ENCODE data around the gene TRIM8. TPM values are rescaled to one million over a fixed set of nuclear protein-coding genes. Genes with fewer than 3 reads are reported as not detected.

The TRIM8 gene
- total RNA-seq (2012; rRNA removed) = 62.9 and 69.2 TPM in 2 replicates

DNA sequence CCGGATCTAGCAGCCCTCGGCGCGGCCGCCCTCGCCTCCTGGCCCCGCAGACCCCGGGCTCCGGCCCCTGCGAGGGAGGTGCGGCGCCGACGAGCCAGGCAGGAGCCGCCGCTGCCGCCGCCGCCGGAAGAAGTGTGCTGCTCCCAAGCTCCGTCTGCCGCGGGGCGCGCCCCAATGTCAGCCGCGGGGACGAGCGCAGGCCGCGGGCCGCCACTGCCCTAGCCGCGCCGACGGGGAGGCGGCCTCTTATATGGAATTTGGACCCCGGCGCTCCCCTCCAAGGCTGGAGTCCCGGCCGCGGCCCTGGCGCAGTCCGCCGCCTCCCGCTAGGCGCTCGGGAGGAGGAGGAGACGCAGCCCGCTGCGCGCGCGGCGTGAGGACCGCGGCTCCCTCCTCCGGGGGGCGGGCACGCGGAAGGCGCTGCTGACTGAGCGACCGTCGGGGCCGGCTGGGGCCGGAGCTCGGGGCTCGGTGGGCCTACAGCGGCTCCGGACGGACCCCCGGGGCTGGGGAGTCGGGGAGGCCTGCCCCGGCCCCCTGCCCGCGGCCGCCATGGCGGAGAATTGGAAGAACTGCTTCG is at the start of gene TRIM8:
TSS of gene TRIM8 (plus strand) at position 414 of the 580 bp plus-strand sequence. CDS start at position 553, 139 bp downstream.
- peaks cover 32% of the 10 kb centered on the region for H3K4me1 ChIP-seq (ENCODE audit: control insufficient read depth, insufficient read depth, low read length)

GRCh38 chr10:102595293-102595692 is 49.0 kb upstream of the TRIM8 start:
- no peaks in the 10 kb centered on the region for H3K9me3 ChIP-seq (replicated peaks; ENCODE audit: low read length)
- no peak overlapping the region for H3K4me2 ChIP-seq (ENCODE audit: low read length)
- no peak overlapping the region for H3K4me3 ChIP-seq (ENCODE audit: low read length)
- no peaks in the 10 kb centered on the region for H3K27me3 ChIP-seq (ENCODE audit: control insufficient read depth, insufficient read depth, low read length)
- H3K36me3 ChIP-seq (ENCODE audit: insufficient read depth, low read length) = peaks cover 20% of the 10 kb centered on the region
- peaks cover 19% of the 10 kb centered on the region for H3K4me1 ChIP-seq (ENCODE audit: control insufficient read depth, insufficient read depth, low read length)
- H3K9ac ChIP-seq (ENCODE audit: low read depth, low read length) = no peak overlapping the region

More for the DNA sequence above, at the start of gene TRIM8:
- Histone ChIP-seq H3K4me3 (ENCODE audit: low read length) (peak within 1 kb of the TSS; percentile 88), H3K4me2 (ENCODE audit: low read length) (peak within 1 kb of the TSS; percentile 93), H3K9ac (ENCODE audit: low read depth, low read length) (peak within 1 kb of the TSS; percentile 92), H3K36me3 (ENCODE audit: insufficient read depth, low read length) (peaks cover 14% of the 10 kb centered on the region), H3K27me3 (ENCODE audit: control insufficient read depth, insufficient read depth, low read length) (no peaks in the 10 kb centered on the region), H3K9me3 (replicated peaks; ENCODE audit: low read length) (no peaks in the 10 kb centered on the region)

GRCh38 chr10:102595897-102596296 is 48.4 kb upstream of the TRIM8 start:
- Histone ChIP-seq H3K4me2 (ENCODE audit: low read length) (no peak overlapping the region), H3K9me3 (replicated peaks; ENCODE audit: low read length) (no peaks in the 10 kb centered on the region), H3K9ac (ENCODE audit: low read depth, low read length) (no peak overlapping the region), H3K4me3 (ENCODE audit: low read length) (no peak overlapping the region), H3K36me3 (ENCODE audit: insufficient read depth, low read length) (peaks cover 21% of the 10 kb centered on the region), H3K27me3 (ENCODE audit: control insufficient read depth, insufficient read depth, low read length) (no peaks in the 10 kb centered on the region), H3K4me1 (ENCODE audit: control insufficient read depth, insufficient read depth, low read length) (peaks cover 19% of the 10 kb centered on the region)

DNA sequence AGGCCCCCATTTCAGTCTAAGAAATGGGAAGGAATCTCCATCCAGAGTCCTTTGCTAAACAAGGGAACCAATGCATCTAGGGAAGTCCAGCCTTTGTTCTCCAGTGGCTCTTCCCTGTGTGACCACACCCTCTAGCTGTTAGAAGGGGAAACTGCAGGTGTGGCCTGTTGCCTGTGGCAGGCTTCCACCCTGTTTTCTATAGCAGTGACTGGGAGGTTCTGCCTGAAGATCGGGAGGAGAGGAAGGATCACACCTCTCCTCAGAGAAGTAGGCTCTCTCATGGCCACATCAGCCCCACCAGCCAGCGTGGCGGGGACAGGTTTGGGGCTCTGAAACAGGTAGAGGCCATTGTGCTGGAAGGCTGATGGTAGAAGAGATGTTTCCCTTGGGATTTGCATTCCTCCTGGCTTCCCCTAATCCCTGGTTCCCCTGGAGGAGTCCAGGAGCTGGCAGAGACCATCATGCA is 47.7 kb upstream of the TRIM8 start:
- Histone ChIP-seq H3K27me3 (ENCODE audit: control insufficient read depth, insufficient read depth, low read length) (no peaks in the 10 kb centered on the region), H3K9me3 (replicated peaks; ENCODE audit: low read length) (no peaks in the 10 kb centered on the region), H3K4me2 (ENCODE audit: low read length) (no peak overlapping the region), H3K36me3 (ENCODE audit: insufficient read depth, low read length) (peaks cover 21% of the 10 kb centered on the region), H3K4me1 (ENCODE audit: control insufficient read depth, insufficient read depth, low read length) (peaks cover 19% of the 10 kb centered on the region), H3K9ac (ENCODE audit: low read depth, low read length) (no peak overlapping the region), H3K4me3 (ENCODE audit: low read length) (no peak overlapping the region)

- no peaks in the 10 kb centered on the region for H3K27me3 ChIP-seq (ENCODE audit: control insufficient read depth, insufficient read depth, low read length)
- H3K9ac ChIP-seq (ENCODE audit: low read depth, low read length) = peak overlapping the region; percentile 36
- peaks cover 21% of the 10 kb centered on the region for H3K36me3 ChIP-seq (ENCODE audit: insufficient read depth, low read length)
Measured at GRCh38 chr10:102597131-102597991, 46.9 kb upstream of the TRIM8 start.

GRCh38 chr10:102598243-102598642 is 46.0 kb upstream of the TRIM8 start:
- H3K4me1 ChIP-seq (ENCODE audit: control insufficient read depth, insufficient read depth, low read length) = peaks cover 21% of the 10 kb centered on the region
- no peaks in the 10 kb centered on the region for H3K9me3 ChIP-seq (replicated peaks; ENCODE audit: low read length)
- H3K4me2 ChIP-seq (ENCODE audit: low read length) = no peak overlapping the region
- no peaks in the 10 kb centered on the region for H3K27me3 ChIP-seq (ENCODE audit: control insufficient read depth, insufficient read depth, low read length)
- H3K4me3 ChIP-seq (ENCODE audit: low read length) = no peak overlapping the region
- H3K9ac ChIP-seq (ENCODE audit: low read depth, low read length) = no peak overlapping the region
- H3K36me3 ChIP-seq (ENCODE audit: insufficient read depth, low read length) = peaks cover 25% of the 10 kb centered on the region

More at GRCh38 chr10:102597131-102597991, 46.9 kb upstream of the TRIM8 start:
- Histone ChIP-seq H3K9me3 (replicated peaks; ENCODE audit: low read length) (no peaks in the 10 kb centered on the region), H3K4me1 (ENCODE audit: control insufficient read depth, insufficient read depth, low read length) (peaks cover 19% of the 10 kb centered on the region), H3K4me3 (ENCODE audit: low read length) (no peak overlapping the region), H3K4me2 (ENCODE audit: low read length) (no peak overlapping the region)

GRCh38 chr10:102599565-102600327 is 44.5 kb upstream of the TRIM8 start:
- H3K4me1 ChIP-seq (ENCODE audit: control insufficient read depth, insufficient read depth, low read length) = peaks cover 30% of the 10 kb centered on the region

DNA sequence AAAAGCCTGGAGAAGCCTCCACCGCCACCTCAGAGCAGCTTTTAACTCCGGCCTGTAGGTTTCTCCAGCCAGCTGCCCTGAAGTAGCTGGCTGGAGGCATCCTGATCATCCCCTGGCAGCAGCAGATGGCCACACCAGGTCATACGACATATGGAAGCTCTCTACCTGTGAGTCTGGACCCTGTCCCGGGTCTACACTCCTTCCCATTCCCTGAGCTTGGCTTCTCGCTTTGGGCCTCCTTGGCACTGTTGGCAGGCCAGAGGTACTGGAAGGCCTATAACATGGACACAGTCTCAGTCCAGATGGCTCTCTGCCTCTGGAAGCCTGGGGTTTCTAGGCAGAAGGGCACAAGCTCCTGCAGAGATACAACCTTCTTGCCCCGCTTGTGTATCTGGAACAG is 43.5 kb upstream of the TRIM8 start:
- Histone ChIP-seq H3K36me3 (ENCODE audit: insufficient read depth, low read length) (peaks cover 25% of the 10 kb centered on the region), H3K4me2 (ENCODE audit: low read length) (no peak overlapping the region), H3K27me3 (ENCODE audit: control insufficient read depth, insufficient read depth, low read length) (no peaks in the 10 kb centered on the region), H3K4me3 (ENCODE audit: low read length) (no peak overlapping the region), H3K9ac (ENCODE audit: low read depth, low read length) (no peak overlapping the region), H3K9me3 (replicated peaks; ENCODE audit: low read length) (no peaks in the 10 kb centered on the region), H3K4me1 (ENCODE audit: control insufficient read depth, insufficient read depth, low read length) (peaks cover 39% of the 10 kb centered on the region)

More at GRCh38 chr10:102599565-102600327, 44.5 kb upstream of the TRIM8 start:
- Histone ChIP-seq H3K9ac (ENCODE audit: low read depth, low read length) (no peak overlapping the region), H3K36me3 (ENCODE audit: insufficient read depth, low read length) (peaks cover 25% of the 10 kb centered on the region), H3K4me2 (ENCODE audit: low read length) (no peak overlapping the region), H3K27me3 (ENCODE audit: control insufficient read depth, insufficient read depth, low read length) (no peaks in the 10 kb centered on the region), H3K4me3 (ENCODE audit: low read length) (no peak overlapping the region), H3K9me3 (replicated peaks; ENCODE audit: low read length) (no peaks in the 10 kb centered on the region)

GRCh38 chr10:102601639-102602038 is 42.6 kb upstream of the TRIM8 start:
- no peaks in the 10 kb centered on the region for H3K27me3 ChIP-seq (ENCODE audit: control insufficient read depth, insufficient read depth, low read length)
- H3K9me3 ChIP-seq (replicated peaks; ENCODE audit: low read length) = no peaks in the 10 kb centered on the region
- no peak overlapping the region for H3K9ac ChIP-seq (ENCODE audit: low read depth, low read length)
- no peak overlapping the region for H3K4me2 ChIP-seq (ENCODE audit: low read length)
- H3K36me3 ChIP-seq (ENCODE audit: insufficient read depth, low read length) = peaks cover 25% of the 10 kb centered on the region
- no peak overlapping the region for H3K4me3 ChIP-seq (ENCODE audit: low read length)
- peaks cover 41% of the 10 kb centered on the region for H3K4me1 ChIP-seq (ENCODE audit: control insufficient read depth, insufficient read depth, low read length)

DNA sequence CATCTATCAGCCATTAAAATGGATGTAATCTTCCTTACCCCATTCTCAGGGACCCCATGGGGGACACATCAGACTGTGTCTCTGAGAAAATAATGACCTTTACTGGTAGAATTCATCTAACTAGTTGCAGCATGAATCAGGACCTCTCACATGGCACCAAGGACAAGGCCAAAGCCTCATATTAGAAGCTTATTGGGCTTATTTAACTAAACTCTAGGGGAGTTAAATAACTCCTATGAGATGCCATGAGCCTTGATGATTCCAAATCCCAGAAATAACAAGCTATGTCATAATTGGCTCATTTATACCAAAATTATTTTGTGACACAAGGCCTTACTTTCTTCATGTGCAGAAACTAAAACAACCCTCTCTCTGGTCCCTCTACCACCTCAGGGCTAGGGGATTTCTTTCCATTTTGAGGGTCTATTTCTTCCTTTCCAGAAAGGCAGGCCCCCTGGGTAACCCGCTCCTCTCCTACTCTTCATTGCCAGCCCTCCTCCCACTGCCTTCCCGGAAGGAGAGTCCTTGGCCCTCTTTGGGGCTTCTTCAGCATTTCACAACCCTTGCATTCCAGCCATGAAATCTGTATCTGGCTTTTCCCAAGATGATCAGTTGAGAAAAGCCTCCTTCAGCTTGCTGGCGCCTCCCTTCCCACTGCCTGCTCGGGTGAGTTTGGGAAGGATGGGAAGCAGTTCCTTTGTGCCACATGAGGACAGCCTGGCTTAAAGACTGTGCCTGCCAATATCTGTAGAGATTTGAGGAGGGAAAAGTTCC is 41.8 kb upstream of the TRIM8 start:
- Histone ChIP-seq H3K27me3 (ENCODE audit: control insufficient read depth, insufficient read depth, low read length) (no peaks in the 10 kb centered on the region), H3K9ac (ENCODE audit: low read depth, low read length) (no peak overlapping the region), H3K4me2 (ENCODE audit: low read length) (no peak overlapping the region), H3K9me3 (replicated peaks; ENCODE audit: low read length) (no peaks in the 10 kb centered on the region), H3K4me1 (ENCODE audit: control insufficient read depth, insufficient read depth, low read length) (peaks cover 34% of the 10 kb centered on the region), H3K36me3 (ENCODE audit: insufficient read depth, low read length) (peaks cover 25% of the 10 kb centered on the region), H3K4me3 (ENCODE audit: low read length) (no peak overlapping the region)
